ENCODE measurements around the gene KIAA0930.

Gene KIAA0930

DNA sequence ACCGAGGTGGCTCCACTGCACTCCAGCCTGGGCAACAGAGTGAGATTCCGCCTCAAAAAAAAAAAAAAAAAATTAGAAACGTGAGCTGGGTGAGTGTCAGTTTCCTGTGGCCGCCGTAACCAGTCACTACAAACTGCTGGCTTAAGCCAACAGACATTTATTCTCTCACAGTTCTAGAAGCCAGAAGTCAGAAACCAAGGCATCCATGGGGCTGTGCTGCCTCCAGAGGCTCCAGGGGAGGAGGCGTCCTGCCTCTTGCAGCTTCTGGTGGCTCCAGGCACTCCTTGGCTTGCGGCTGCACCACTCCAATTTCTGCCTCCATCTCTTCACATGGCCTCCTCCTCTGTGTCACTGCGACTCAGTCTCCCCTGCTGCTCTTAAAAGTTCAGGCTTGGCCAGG, 11.1 kb upstream of the KIAA0930 start:
- no peaks in the 10 kb centered on the region for H3K9me3 ChIP-seq (ENCODE audit: low read length)
- no peak overlapping the region for H3K4me3 ChIP-seq (ENCODE audit: low read depth, low read length, poor library complexity, severe bottlenecking)
- H3K9me2 ChIP-seq (ENCODE audit: low read depth, low read length): no peaks in the 10 kb centered on the region
- no peak overlapping the region for H2AFZ ChIP-seq (ENCODE audit: low read length)
- H3K27me3 ChIP-seq (ENCODE audit: insufficient read depth, low read length): peaks cover 6% of the 10 kb centered on the region; the same call in 1 of the 2 replicates
- H3K4me1 ChIP-seq (ENCODE audit: insufficient read depth, low read length, severe bottlenecking): peaks cover 10% of the 10 kb centered on the region
- no peaks in the 10 kb centered on the region for H4K20me1 ChIP-seq (ENCODE audit: insufficient read depth, low read length)
- no peak for TF ChIP-seq EZH2 (IDR thresholded peaks at IDR 0.05; ENCODE audit: borderline replicate concordance, low read length)
- TF ChIP-seq, protein P1, sequence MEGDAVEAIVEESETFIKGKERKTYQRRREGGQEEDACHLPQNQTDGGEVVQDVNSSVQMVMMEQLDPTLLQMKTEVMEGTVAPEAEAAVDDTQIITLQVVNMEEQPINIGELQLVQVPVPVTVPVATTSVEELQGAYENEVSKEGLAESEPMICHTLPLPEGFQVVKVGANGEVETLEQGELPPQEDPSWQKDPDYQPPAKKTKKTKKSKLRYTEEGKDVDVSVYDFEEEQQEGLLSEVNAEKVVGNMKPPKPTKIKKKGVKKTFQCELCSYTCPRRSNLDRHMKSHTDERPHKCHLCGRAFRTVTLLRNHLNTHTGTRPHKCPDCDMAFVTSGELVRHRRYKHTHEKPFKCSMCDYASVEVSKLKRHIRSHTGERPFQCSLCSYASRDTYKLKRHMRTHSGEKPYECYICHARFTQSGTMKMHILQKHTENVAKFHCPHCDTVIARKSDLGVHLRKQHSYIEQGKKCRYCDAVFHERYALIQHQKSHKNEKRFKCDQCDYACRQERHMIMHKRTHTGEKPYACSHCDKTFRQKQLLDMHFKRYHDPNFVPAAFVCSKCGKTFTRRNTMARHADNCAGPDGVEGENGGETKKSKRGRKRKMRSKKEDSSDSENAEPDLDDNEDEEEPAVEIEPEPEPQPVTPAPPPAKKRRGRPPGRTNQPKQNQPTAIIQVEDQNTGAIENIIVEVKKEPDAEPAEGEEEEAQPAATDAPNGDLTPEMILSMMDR (IDR thresholded peaks at IDR 0.05; ENCODE audit: low read length): no peak
- no peak overlapping the region for H3K9ac ChIP-seq (ENCODE audit: low read length)
- H3F3A ChIP-seq (ENCODE audit: insufficient read depth, low read length): no peaks in the 10 kb centered on the region
- H3K79me2 ChIP-seq (ENCODE audit: insufficient read depth, low read length): no peaks in the 10 kb centered on the region
- no peak overlapping the region for H3K27ac ChIP-seq (ENCODE audit: low read depth, low read length, poor library complexity, severe bottlenecking)
- no peak overlapping the region for H3K4me2 ChIP-seq (ENCODE audit: low read length)
- no peaks in the 10 kb centered on the region for H3K36me3 ChIP-seq (ENCODE audit: insufficient read depth, low read length)

DNA sequence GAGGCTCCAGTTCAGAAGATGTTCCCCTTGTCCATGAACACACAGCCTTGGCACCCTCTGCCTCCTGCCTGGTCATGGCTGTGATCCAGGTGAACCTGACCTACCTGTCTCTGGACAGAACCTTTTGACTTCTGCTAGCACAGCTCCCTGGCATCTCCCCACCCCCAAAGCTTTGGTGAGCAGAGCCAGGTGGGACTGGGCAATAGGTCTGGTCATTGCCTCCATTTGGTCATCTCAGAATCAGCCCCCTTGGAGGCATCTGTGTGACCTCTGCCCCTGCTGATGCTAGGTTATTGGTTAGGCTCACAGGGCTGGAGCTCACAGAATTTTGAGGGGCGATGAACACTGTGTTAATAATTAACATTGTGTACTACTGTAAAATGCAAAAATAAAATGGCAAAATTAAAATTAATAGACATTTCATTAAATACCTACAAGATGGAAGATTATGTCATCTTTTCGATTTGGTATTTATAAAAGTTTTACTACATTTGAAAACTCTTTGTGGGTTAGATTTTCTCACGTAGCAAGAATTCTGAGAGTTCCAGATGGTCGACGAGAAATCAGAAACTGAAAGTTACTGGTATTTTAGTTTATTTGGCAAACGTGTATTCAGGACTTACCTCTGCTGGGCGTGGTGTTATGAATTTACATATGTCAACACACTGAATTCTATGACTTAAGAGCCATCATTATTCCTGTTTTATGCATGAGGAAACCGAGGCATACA, 8.3 kb upstream of the KIAA0930 start:
- no peaks in the 10 kb centered on the region for H3K36me3 ChIP-seq (ENCODE audit: insufficient read depth, low read length)
- no peak overlapping the region for H3K9ac ChIP-seq (ENCODE audit: low read length)
- no peaks in the 10 kb centered on the region for H4K20me1 ChIP-seq (ENCODE audit: insufficient read depth, low read length)
- no peak overlapping the region for H2AFZ ChIP-seq (ENCODE audit: low read length)
- no peaks in the 10 kb centered on the region for H3K79me2 ChIP-seq (ENCODE audit: insufficient read depth, low read length)
- H3K27me3 ChIP-seq (ENCODE audit: insufficient read depth, low read length): peaks cover 6% of the 10 kb centered on the region; the same call in 1 of the 2 replicates
- no peak overlapping the region for H3K27ac ChIP-seq (ENCODE audit: low read depth, low read length, poor library complexity, severe bottlenecking)
- H3K4me1 ChIP-seq (ENCODE audit: insufficient read depth, low read length, severe bottlenecking): peaks cover 10% of the 10 kb centered on the region
- no peaks in the 10 kb centered on the region for H3F3A ChIP-seq (ENCODE audit: insufficient read depth, low read length)
- H3K4me2 ChIP-seq (ENCODE audit: low read length): peak overlapping the region; percentile 49
- H3K9me3 ChIP-seq (ENCODE audit: low read length): no peaks in the 10 kb centered on the region
- peak overlapping the region; percentile 15 for H3K4me3 ChIP-seq (ENCODE audit: low read depth, low read length, poor library complexity, severe bottlenecking)
- no peaks in the 10 kb centered on the region for H3K9me2 ChIP-seq (ENCODE audit: low read depth, low read length)
- TF ChIP-seq, protein P1 (IDR thresholded peaks at IDR 0.05; ENCODE audit: low read length): no peak
- TF ChIP-seq EZH2 (IDR thresholded peaks at IDR 0.05; ENCODE audit: borderline replicate concordance, low read length): no peak

DNA sequence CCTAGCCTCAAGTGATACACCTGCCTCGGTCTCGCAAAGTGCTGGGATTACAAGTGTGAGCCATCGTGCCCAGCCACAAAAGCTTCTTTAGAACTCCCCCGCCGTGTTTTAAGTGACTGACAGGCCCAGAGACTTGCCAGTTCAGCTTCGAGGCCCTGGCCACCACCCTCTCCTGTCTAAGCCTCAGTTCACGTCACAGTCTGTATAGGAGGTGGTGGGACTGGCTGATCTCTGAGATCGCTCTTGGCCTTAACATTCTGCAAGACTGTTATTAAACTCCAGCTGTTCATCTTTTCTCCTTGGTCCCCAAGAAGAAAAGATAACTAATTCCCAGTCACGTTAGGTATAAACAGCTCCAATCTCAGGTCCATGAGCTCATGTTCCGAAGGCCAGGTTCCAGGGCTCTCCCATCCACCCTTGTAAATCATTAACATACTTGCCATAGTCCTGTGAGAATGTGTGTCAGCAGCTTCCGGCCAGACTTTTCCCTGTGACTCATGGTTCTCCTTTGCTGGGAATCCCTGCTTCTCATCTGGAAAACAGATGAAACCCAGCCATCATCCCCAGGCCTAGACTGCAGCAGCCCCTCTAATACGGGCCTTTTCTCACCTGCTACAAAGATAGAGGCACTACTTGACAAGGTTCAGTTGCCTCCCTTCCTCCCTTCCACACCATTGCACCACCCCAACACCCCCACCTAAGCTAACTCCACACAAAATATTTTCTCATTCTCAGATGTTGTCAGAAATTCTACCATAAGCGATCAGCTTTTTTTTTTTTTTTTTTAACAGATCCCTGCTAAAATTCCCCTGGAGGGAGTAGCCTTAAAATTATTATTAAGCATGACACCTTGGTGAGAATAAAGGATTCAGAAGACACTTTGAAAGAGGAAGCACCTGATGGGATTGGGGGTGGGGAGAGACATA, 5.6 kb upstream of the KIAA0930 start:
- TF ChIP-seq, protein P1 (IDR thresholded peaks at IDR 0.05; ENCODE audit: low read length): no peak
- no peak for TF ChIP-seq EZH2 (IDR thresholded peaks at IDR 0.05; ENCODE audit: borderline replicate concordance, low read length)
- no peaks in the 10 kb centered on the region for H3K79me2 ChIP-seq (ENCODE audit: insufficient read depth, low read length)
- H3F3A ChIP-seq (ENCODE audit: insufficient read depth, low read length): no peaks in the 10 kb centered on the region
- no peaks in the 10 kb centered on the region for H3K9me2 ChIP-seq (ENCODE audit: low read depth, low read length)
- H3K4me2 ChIP-seq (ENCODE audit: low read length): no peak overlapping the region
- no peaks in the 10 kb centered on the region for H4K20me1 ChIP-seq (ENCODE audit: insufficient read depth, low read length)
- no peak overlapping the region for H2AFZ ChIP-seq (ENCODE audit: low read length)
- H3K4me3 ChIP-seq (ENCODE audit: low read depth, low read length, poor library complexity, severe bottlenecking): no peak overlapping the region
- peaks cover 6% of the 10 kb centered on the region; the same call in 1 of the 2 replicates for H3K27me3 ChIP-seq (ENCODE audit: insufficient read depth, low read length)
- H3K4me1 ChIP-seq (ENCODE audit: insufficient read depth, low read length, severe bottlenecking): peaks cover 12% of the 10 kb centered on the region
- no peak overlapping the region for H3K9ac ChIP-seq (ENCODE audit: low read length)
- no peaks in the 10 kb centered on the region for H3K36me3 ChIP-seq (ENCODE audit: insufficient read depth, low read length)
- no peak overlapping the region for H3K27ac ChIP-seq (ENCODE audit: low read depth, low read length, poor library complexity, severe bottlenecking)
- H3K9me3 ChIP-seq (ENCODE audit: low read length): no peaks in the 10 kb centered on the region
